PC-3 (cell line): ENCODE results near the gene MMP15.

Experiments
- CTCF ChIP-seq: fragments of 300-600 bp; sonication (generic); conservative IDR thresholded peaks from 2 replicates; pipeline ENCODE4 v1.5.1; 2017; ENCODE audit warnings: antibody characterized with exemption, low read depth, mild to moderate bottlenecking, low read length
- EZH2 ChIP-seq: fragments of 300-600 bp; sonication (generic); IDR thresholded peaks from one replicate; pipeline ENCODE4 v1.6.1; 2017; ENCODE audit warnings: antibody characterized with exemption, mild to moderate bottlenecking, low read length; ENCODE audit not compliant: unreplicated experiment

GRCh38 chr16:58044266-58045019 is 18.9 kb downstream of the MMP15 start:
- no peak for TF ChIP-seq CTCF
- TF ChIP-seq EZH2: no peak
